WTC11 (cell line): Measurements from ENCODE around the gene TMEM108. TPM values are rescaled to one million over a fixed set of nuclear protein-coding genes. Genes with fewer than 3 reads are reported as not detected.

Experiments used
- ATAC-seq: fragments of 200-7000 bp; cut with Tn5 transposase; 2 replicates; pipeline ENCODE4 v1.10.0; 2021; ENCODE audit warnings: mild to moderate bottlenecking, moderate library complexity
- CTCF ChIA-PET: fragments of 300-600 bp; sonication (Branson Sonifier 250); formaldehyde crosslinking; loops from one replicate; lab custom pipeline; 2021; ENCODE audit warnings: antibody characterized with exemption; lab: Charles Lee
- POLR2A ChIA-PET: fragments of 350-600 bp; sonication (Branson Sonifier 250); formaldehyde crosslinking; loops from one replicate; lab custom pipeline; 2021; ENCODE audit warnings: antibody characterized with exemption; lab: Charles Lee
- DNase-seq: peaks from one replicate; pipeline ENCODE4 v3.0.0; 2021; ENCODE audit warnings: low spot score
- H3K27ac Mint-ChIP-seq: 2 replicates; pipeline ENCODE4 v1.8.0; 2021; ENCODE audit warnings: mixed read lengths
- H3K27me3 Mint-ChIP-seq: 2 replicates; pipeline ENCODE4 v1.8.0; 2021; ENCODE audit warnings: low read depth, mild to moderate bottlenecking, moderate library complexity, mixed read lengths
- H3K36me3 Mint-ChIP-seq: 2 replicates; pipeline ENCODE4 v1.8.0; 2021; ENCODE audit warnings: mixed read lengths
- H3K4me1 Mint-ChIP-seq: 2 replicates; pipeline ENCODE4 v1.8.0; 2022; ENCODE audit warnings: mixed read lengths
- H3K4me3 Mint-ChIP-seq: 2 replicates; pipeline ENCODE4 v1.8.0; 2021; ENCODE audit warnings: mild to moderate bottlenecking, moderate library complexity, mixed read lengths
- H3K9me3 Mint-ChIP-seq: 2 replicates; pipeline ENCODE4 v1.8.0; 2021; ENCODE audit warnings: mixed read lengths
- AFF4 ChIP-seq: sonication (generic); formaldehyde crosslinking; IDR thresholded peaks from 2 replicates; pipeline ENCODE4 v1.8.1; 2023; ENCODE audit warnings: mild to moderate bottlenecking, missing genetic modification reagents, borderline replicate concordance
- CREB1 ChIP-seq: sonication (generic); formaldehyde crosslinking; IDR thresholded peaks from 2 replicates; pipeline ENCODE4 v1.8.0; 2023; ENCODE audit warnings: mild to moderate bottlenecking, missing genetic modification reagents
- CTCF ChIP-seq: fragments of 200-600 bp; IDR thresholded peaks from 2 replicates; pipeline ENCODE4 v1.8.0; 2022; ENCODE audit warnings: antibody characterized with exemption
- E2F1 ChIP-seq: sonication (generic); formaldehyde crosslinking; IDR thresholded peaks from 2 replicates; pipeline ENCODE4 v1.8.0; 2022; ENCODE audit warnings: mild to moderate bottlenecking, missing genetic modification reagents
- E2F5 ChIP-seq: sonication (generic); formaldehyde crosslinking; IDR thresholded peaks from 2 replicates; pipeline ENCODE4 v1.8.1; 2022; ENCODE audit warnings: mild to moderate bottlenecking, moderate library complexity, missing genetic modification reagents
- FOXJ3 ChIP-seq: sonication (generic); formaldehyde crosslinking; IDR thresholded peaks from 2 replicates; pipeline ENCODE4 v1.9.0; 2021; ENCODE audit warnings: missing genetic modification reagents, mild to moderate bottlenecking, borderline replicate concordance
- FOXK1 ChIP-seq: sonication (generic); formaldehyde crosslinking; IDR thresholded peaks from 2 replicates; pipeline ENCODE4 v1.8.0; 2022; ENCODE audit warnings: mild to moderate bottlenecking, moderate library complexity, missing genetic modification reagents
- FOXP1 ChIP-seq: sonication (generic); formaldehyde crosslinking; IDR thresholded peaks from 2 replicates; pipeline ENCODE4 v1.8.0; 2022; ENCODE audit warnings: missing genetic modification reagents, mild to moderate bottlenecking, moderate library complexity, borderline replicate concordance
- GRHL2 ChIP-seq: fragments of 250-450 bp; sonication (Bioruptor Pico); IDR thresholded peaks from 2 replicates; pipeline ENCODE4 v1.8.0; 2022; ENCODE audit warnings: mild to moderate bottlenecking, moderate library complexity; ENCODE audit not compliant: insufficient replicate concordance, severe bottlenecking
- NFYB ChIP-seq: sonication (generic); formaldehyde crosslinking; conservative IDR thresholded peaks from 2 replicates; pipeline ENCODE4 v1.8.0; 2022; ENCODE audit warnings: low read depth, missing genetic modification reagents
- NR1H2 ChIP-seq: sonication (generic); formaldehyde crosslinking; IDR thresholded peaks from 2 replicates; pipeline ENCODE4 v1.9.0; 2021; ENCODE audit warnings: mild to moderate bottlenecking, moderate library complexity, missing genetic modification reagents
- OVOL2 ChIP-seq: fragments of 250-450 bp; sonication (Bioruptor Pico); IDR thresholded peaks from 2 replicates; pipeline ENCODE4 v1.9.0; 2021; ENCODE audit warnings: mild to moderate bottlenecking, borderline replicate concordance
- PREB ChIP-seq: sonication (generic); formaldehyde crosslinking; IDR thresholded peaks from 2 replicates; pipeline ENCODE4 v1.8.1; 2022; ENCODE audit warnings: mild to moderate bottlenecking, missing genetic modification reagents, moderate library complexity, borderline replicate concordance
- SMAD3 ChIP-seq: sonication (generic); formaldehyde crosslinking; IDR thresholded peaks from 2 replicates; pipeline ENCODE4 v1.8.0; 2022; ENCODE audit warnings: missing genetic modification reagents, mild to moderate bottlenecking, borderline replicate concordance
- STAT6 ChIP-seq: sonication (generic); formaldehyde crosslinking; conservative IDR thresholded peaks from 2 replicates; pipeline ENCODE4 v1.8.1; 2023; ENCODE audit warnings: mild to moderate bottlenecking, low read depth, missing genetic modification reagents, moderate library complexity
- TCF7 ChIP-seq: sonication (generic); formaldehyde crosslinking; IDR thresholded peaks from 2 replicates; pipeline ENCODE4 v1.8.0; 2022; ENCODE audit warnings: mild to moderate bottlenecking, low read depth, missing genetic modification reagents, moderate library complexity
- ZMAT4 ChIP-seq: fragments of 250-450 bp; sonication (Bioruptor Pico); IDR thresholded peaks from 2 replicates; pipeline ENCODE4 v1.9.0; 2021; ENCODE audit warnings: mild to moderate bottlenecking
- ZNF121 ChIP-seq: sonication (generic); formaldehyde crosslinking; IDR thresholded peaks from 2 replicates; pipeline ENCODE4 v1.8.0; 2023; ENCODE audit warnings: missing genetic modification reagents
- ZNF423 ChIP-seq: fragments of 250-450 bp; sonication (Bioruptor Pico); IDR thresholded peaks from 2 replicates; pipeline ENCODE4 v2.1.2; 2022; ENCODE audit warnings: mild to moderate bottlenecking, moderate library complexity
- total RNA-seq: library from RNA; stranded (reverse); gene quantifications from 3 replicates; pipeline ENCODE4 v1.2.3, GENCODE V29; 2021

The TMEM108 gene
- total RNA-seq, 1 experiment from 2014 or later, result 14.7 TPM

- TF ChIP-seq AFF4 (CRISPR knock-in tag), result no peak
- TF ChIP-seq STAT6 (CRISPR knock-in tag), result no peak
- TF ChIP-seq PREB (CRISPR knock-in tag), result no peak
- no peak for TF ChIP-seq FOXK1 (CRISPR knock-in tag)
- TF ChIP-seq E2F1 (CRISPR knock-in tag), result no peak
- TF ChIP-seq TCF7 (CRISPR knock-in tag), result no peak
- no peak for TF ChIP-seq CREB1 (CRISPR knock-in tag)
- no peak for TF ChIP-seq FOXP1 (CRISPR knock-in tag)
- no peak for TF ChIP-seq ZNF423 (CRISPR knock-in tag)
- TF ChIP-seq ZNF121 (CRISPR knock-in tag), result no peak
These were observed 65.5 kb downstream of the TMEM108 start (continued) for GRCh38 chr3:133103706-133104105.

- no peak for TF ChIP-seq GRHL2 (CRISPR knock-in tag)
- H3K27ac Mint-ChIP-seq, result no peak overlapping the region
- CTCF ChIA-PET, result no interaction called here
- no peaks in the 10 kb centered on the region for H3K27me3 Mint-ChIP-seq
- DNase-seq (no peak), ATAC-seq (no peak)
- peaks cover 6% of the 10 kb centered on the region; the same call in 1 of the 2 replicates for H3K9me3 Mint-ChIP-seq
- POLR2A ChIA-PET, result no interaction called here
- no peaks in the 10 kb centered on the region for H3K36me3 Mint-ChIP-seq
- H3K4me1 Mint-ChIP-seq, result peaks cover 24% of the 10 kb centered on the region
- H3K4me3 Mint-ChIP-seq, result no peak overlapping the region
These were observed 68.0 kb downstream of the TMEM108 start for GRCh38 chr3:133106169-133106568.

- Mint-ChIP-seq H3K4me1 (peaks cover 23% of the 10 kb centered on the region), H3K36me3 (no peaks in the 10 kb centered on the region), H3K4me3 (no peak overlapping the region), H3K9me3 (no peaks in the 10 kb centered on the region), H3K27ac (no peak overlapping the region), H3K27me3 (no peaks in the 10 kb centered on the region)
- no peak for DNase-seq
- ChIA-PET CTCF (no interaction called here), POLR2A (no interaction called here)
- ATAC-seq, result no peak
- TF ChIP-seq NR1H2 (CRISPR knock-in tag), result no peak
- no peak for TF ChIP-seq ZNF121 (CRISPR knock-in tag)
- TF ChIP-seq SMAD3 (CRISPR knock-in tag), result no peak
- no peak for TF ChIP-seq GRHL2 (CRISPR knock-in tag)
- TF ChIP-seq NFYB (CRISPR knock-in tag), result no peak
- TF ChIP-seq PREB (CRISPR knock-in tag), result no peak
- TF ChIP-seq OVOL2 (CRISPR knock-in tag), result no peak
- no peak for TF ChIP-seq CTCF
- TF ChIP-seq E2F5 (CRISPR knock-in tag), result no peak
- TF ChIP-seq ZMAT4 (CRISPR knock-in tag), result no peak
- no peak for TF ChIP-seq FOXJ3
These were observed 74.5 kb downstream of the TMEM108 start for GRCh38 chr3:133112666-133113065.
